Spleen (tissue), 7 donors: ENCODE results near the gene BCL7C.
A peak's percentile ranks its signal among the peaks of the same experiment; 100 is the strongest.

Source experiments
- POLR2A ChIP-seq, 3 donors: fragments of 450-650 bp; IDR thresholded peaks; one replicate each; pipeline ENCODE4 v1.5.1; 2017; ENCODE audit warnings: antibody characterized with exemption in 3 of 3, mild to moderate bottlenecking in 1 of 3
- POLR2AphosphoS5 ChIP-seq, 3 donors: sonication (generic); formaldehyde crosslinking; IDR thresholded peaks; one replicate each; pipeline ENCODE4 v1.5.1; 2017; ENCODE audit warnings: antibody characterized with exemption in 3 of 3
- TF ChIP-seq, protein P1 (sequence below), 11 experiments: fragments of 200-600 bp in 7 of 11; fragments of 450-650 bp in 4 of 11; sonication (generic) in 4 of 11; IDR thresholded peaks in 8 of 11; conservative IDR thresholded peaks in 3 of 11; 1 replicate in 7 of 11; 2 replicates in 4 of 11; pipeline versions ENCODE4 v1.4.0 to v1.8.0; 2016 to 2021; ENCODE audit warnings: antibody characterized with exemption in 11 of 11, inconsistent platforms in 4 of 11, mild to moderate bottlenecking in 1 of 11
- donor health status: DM: no; HTN: no; CAD: no; lungs with moderate emphysema.
- donor health status: DM: no; HTN: no; CAD: no.
- donor health status: DM: no; HTN: no; CAD: no.

GRCh38 chr16:30896889-30897733 is 3.2 kb upstream of the BCL7C start:
- peak in 1 of 3 donors; percentile 9 for TF ChIP-seq POLR2A (IDR thresholded peaks at IDR 0.05)
- TF ChIP-seq, protein P1, sequence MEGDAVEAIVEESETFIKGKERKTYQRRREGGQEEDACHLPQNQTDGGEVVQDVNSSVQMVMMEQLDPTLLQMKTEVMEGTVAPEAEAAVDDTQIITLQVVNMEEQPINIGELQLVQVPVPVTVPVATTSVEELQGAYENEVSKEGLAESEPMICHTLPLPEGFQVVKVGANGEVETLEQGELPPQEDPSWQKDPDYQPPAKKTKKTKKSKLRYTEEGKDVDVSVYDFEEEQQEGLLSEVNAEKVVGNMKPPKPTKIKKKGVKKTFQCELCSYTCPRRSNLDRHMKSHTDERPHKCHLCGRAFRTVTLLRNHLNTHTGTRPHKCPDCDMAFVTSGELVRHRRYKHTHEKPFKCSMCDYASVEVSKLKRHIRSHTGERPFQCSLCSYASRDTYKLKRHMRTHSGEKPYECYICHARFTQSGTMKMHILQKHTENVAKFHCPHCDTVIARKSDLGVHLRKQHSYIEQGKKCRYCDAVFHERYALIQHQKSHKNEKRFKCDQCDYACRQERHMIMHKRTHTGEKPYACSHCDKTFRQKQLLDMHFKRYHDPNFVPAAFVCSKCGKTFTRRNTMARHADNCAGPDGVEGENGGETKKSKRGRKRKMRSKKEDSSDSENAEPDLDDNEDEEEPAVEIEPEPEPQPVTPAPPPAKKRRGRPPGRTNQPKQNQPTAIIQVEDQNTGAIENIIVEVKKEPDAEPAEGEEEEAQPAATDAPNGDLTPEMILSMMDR (IDR thresholded peaks at IDR 0.05 in 8 of 11, conservative IDR thresholded peaks at IDR 0.05 in 3 of 11): peak in 2 of 11 experiments; percentile 12 to 20
- TF ChIP-seq POLR2AphosphoS5 (IDR thresholded peaks at IDR 0.05): peak; percentile 54 to 83 (median 61)
